WTC11 (cell line): Measurements from ENCODE around the gene YTHDC1.

Experiments used
- CTCF ChIP-seq: fragments of 200-600 bp; IDR thresholded peaks from 2 replicates; pipeline ENCODE4 v1.8.0; 2022; ENCODE audit warnings: antibody characterized with exemption
- E2F1 ChIP-seq: sonication (generic); formaldehyde crosslinking; IDR thresholded peaks from 2 replicates; pipeline ENCODE4 v1.8.0; 2022; ENCODE audit warnings: mild to moderate bottlenecking, missing genetic modification reagents
- E2F5 ChIP-seq: sonication (generic); formaldehyde crosslinking; IDR thresholded peaks from 2 replicates; pipeline ENCODE4 v1.8.1; 2022; ENCODE audit warnings: mild to moderate bottlenecking, moderate library complexity, missing genetic modification reagents
- HMGXB4 ChIP-seq: sonication (generic); formaldehyde crosslinking; IDR thresholded peaks from 2 replicates; pipeline ENCODE4 v1.8.1; 2023; ENCODE audit warnings: mild to moderate bottlenecking, moderate library complexity, missing genetic modification reagents
- MAX ChIP-seq: sonication (generic); formaldehyde crosslinking; IDR thresholded peaks from 2 replicates; pipeline ENCODE4 v1.8.0; 2022; ENCODE audit warnings: mild to moderate bottlenecking, missing genetic modification reagents
- NFYB ChIP-seq: sonication (generic); formaldehyde crosslinking; conservative IDR thresholded peaks from 2 replicates; pipeline ENCODE4 v1.8.0; 2022; ENCODE audit warnings: low read depth, missing genetic modification reagents
- SMAD3 ChIP-seq: sonication (generic); formaldehyde crosslinking; IDR thresholded peaks from 2 replicates; pipeline ENCODE4 v1.8.0; 2022; ENCODE audit warnings: missing genetic modification reagents, mild to moderate bottlenecking, borderline replicate concordance
- TP53 ChIP-seq: sonication (generic); formaldehyde crosslinking; IDR thresholded peaks from 2 replicates; pipeline ENCODE4 v1.8.1; 2023; ENCODE audit warnings: mild to moderate bottlenecking, missing genetic modification reagents

GRCh38 chr4:68336530-68336929 is 13.4 kb downstream of the YTHDC1 start:
- TF ChIP-seq MAX (CRISPR knock-in tag) (no peak), CTCF (no peak), E2F1 (CRISPR knock-in tag) (no peak), TP53 (CRISPR knock-in tag) (no peak), E2F5 (CRISPR knock-in tag) (no peak), SMAD3 (CRISPR knock-in tag) (no peak), HMGXB4 (CRISPR knock-in tag) (no peak), NFYB (CRISPR knock-in tag) (no peak)
